ENCODE measurements around the gene PRPF19.

- TF ChIP-seq CTCF (IDR thresholded peaks at IDR 0.05) (no peak), EZH2phosphoT487 (IDR thresholded peaks at IDR 0.05) (no peak), EZH2 (IDR thresholded peaks at IDR 0.05) (no peak)
These were observed 56.5 kb downstream of the PRPF19 start for GRCh38 chr11:60849641-60850520.

Data from neural progenitor cell (in vitro differentiated cells).